K562 (cell line): ENCODE data around the gene PDIA4. TPM values are rescaled to one million over a fixed set of nuclear protein-coding genes. Genes with fewer than 3 reads are reported as not detected.
A peak's percentile ranks its signal among the peaks of the same experiment; 100 is the strongest.

Experiments
- BCOR ChIP-seq: fragments of 450-650 bp; IDR thresholded peaks from 2 replicates; pipeline ENCODE4 v1.6.1; 2016
- BHLHE40 ChIP-seq: IDR thresholded peaks from 2 replicates; pipeline ENCODE4 v1.6.1; 2011; ENCODE audit warnings: low read length, improper control_type of control experiment
- CBFA2T3 ChIP-seq: fragments of 450-650 bp; IDR thresholded peaks from 2 replicates; pipeline ENCODE4 v1.6.1; 2017
- CREBBP ChIP-seq: IDR thresholded peaks from one replicate; pipeline ENCODE4 v1.6.1; 2012; ENCODE audit warnings: low read depth, mild to moderate bottlenecking, control low read depth, inconsistent platforms, low read length
- GABPA ChIP-seq: fragments of 200-800 bp; sonication (Bioruptor generic); conservative IDR thresholded peaks from 2 replicates; pipeline ENCODE4 v1.6.1; 2016; ENCODE audit warnings: low read depth, missing genetic modification characterization, missing compliant biosample characterization
- GABPB1 ChIP-seq: sonication (generic); formaldehyde crosslinking; IDR thresholded peaks from 2 replicates; pipeline ENCODE4 v1.8.0; 2022; ENCODE audit warnings: mild to moderate bottlenecking, missing genetic modification reagents
- GATAD2A ChIP-seq: fragments of 450-650 bp; IDR thresholded peaks from 2 replicates; pipeline ENCODE4 v1.6.1; 2017
- KAT2B ChIP-seq: IDR thresholded peaks from one replicate; pipeline ENCODE4 v1.6.1; 2012; ENCODE audit warnings: low read depth, mild to moderate bottlenecking, control low read depth, inconsistent platforms, low read length, moderate library complexity
- SRSF7 ChIP-seq: fragments of 200-400 bp; formaldehyde crosslinking; optimal IDR thresholded peaks from 2 replicates; pipeline ENCODE3; 2017; ENCODE audit warnings: mild to moderate bottlenecking, low read depth, low read length
- ZKSCAN1 ChIP-seq: fragments of 150-350 bp; IDR thresholded peaks from 2 replicates; pipeline ENCODE4 v1.6.1; 2016; ENCODE audit warnings: low read depth, low read length
- ZNF217 ChIP-seq: sonication (generic); formaldehyde crosslinking; IDR thresholded peaks from 2 replicates; pipeline ENCODE4 v1.8.0; 2022; ENCODE audit warnings: mild to moderate bottlenecking, missing genetic modification reagents
- ZNF354B ChIP-seq: fragments of 250-450 bp; sonication (Bioruptor Pico); IDR thresholded peaks from 2 replicates; pipeline ENCODE4 v1.4.0; 2020
- polyA plus RNA-seq, 8 experiments: library from polyadenylated mRNA; depleted of rRNA in 4 of 8; stranded (reverse) in 5 of 8; unstranded in 3 of 8; fragments of >200 nt; fragmentation: Nextera tagmentation in 2 of 8; fragmentation: Illumina TruSeq in 1 of 8; extraction: Ambion mirVana in 2 of 8; extraction: Trizol in 1 of 8; gene quantifications; 2 replicates each; pipeline versions ENCODE4 v1.2.1 to v1.2.3, GENCODE V29; 2011 to 2014; ENCODE audit warnings: inconsistent platforms in 1 of 8, missing spikeins in 1 of 8
- total RNA-seq, 7 experiments: library from RNA; depleted of rRNA in 6 of 7; stranded (reverse); fragments of >200 nt in 6 of 7; fragmentation: Illumina TruSeq in 2 of 7; extraction: Trizol in 2 of 7; gene quantifications; 2 replicates each; pipeline versions ENCODE4 v1.2.1 to v1.2.3, GENCODE V29; 2011 to 2021; ENCODE audit warnings: low replicate concordance in 1 of 7
- TF ChIP-seq, protein P1 (sequence below), 2 experiments: fragments of 450-650 bp; formaldehyde crosslinking in 1 of 2; IDR thresholded peaks; 2 replicates each; pipeline versions ENCODE4 v1.4.0 to v1.6.1; 2014 to 2020; ENCODE audit warnings: mild to moderate bottlenecking in 2 of 2, borderline replicate concordance in 1 of 2, low read depth in 1 of 2
- TF ChIP-seq, protein P2 (sequence below): fragments of 250-450 bp; sonication (Bioruptor Pico); IDR thresholded peaks from 2 replicates; pipeline ENCODE4 v1.8.0; 2022; ENCODE audit warnings: inconsistent platforms, mild to moderate bottlenecking, moderate library complexity, borderline replicate concordance
- TF ChIP-seq, protein P3 (sequence below): sonication (generic); formaldehyde crosslinking; IDR thresholded peaks from 2 replicates; pipeline ENCODE4 v1.9.0; 2022; ENCODE audit warnings: mild to moderate bottlenecking, missing genetic modification reagents
- TF ChIP-seq, protein P4 (sequence below): fragments of 250-450 bp; sonication (Bioruptor Pico); IDR thresholded peaks from 2 replicates; pipeline ENCODE4 v1.5.0; 2021

PDIA4 gene
- total and polyA plus RNA-seq, 9 of the 15 experiments (the other 6 are each of a cell fraction or from before 2014, with no cell fraction given): 9.1 to 175 (median 146) TPM

DNA sequence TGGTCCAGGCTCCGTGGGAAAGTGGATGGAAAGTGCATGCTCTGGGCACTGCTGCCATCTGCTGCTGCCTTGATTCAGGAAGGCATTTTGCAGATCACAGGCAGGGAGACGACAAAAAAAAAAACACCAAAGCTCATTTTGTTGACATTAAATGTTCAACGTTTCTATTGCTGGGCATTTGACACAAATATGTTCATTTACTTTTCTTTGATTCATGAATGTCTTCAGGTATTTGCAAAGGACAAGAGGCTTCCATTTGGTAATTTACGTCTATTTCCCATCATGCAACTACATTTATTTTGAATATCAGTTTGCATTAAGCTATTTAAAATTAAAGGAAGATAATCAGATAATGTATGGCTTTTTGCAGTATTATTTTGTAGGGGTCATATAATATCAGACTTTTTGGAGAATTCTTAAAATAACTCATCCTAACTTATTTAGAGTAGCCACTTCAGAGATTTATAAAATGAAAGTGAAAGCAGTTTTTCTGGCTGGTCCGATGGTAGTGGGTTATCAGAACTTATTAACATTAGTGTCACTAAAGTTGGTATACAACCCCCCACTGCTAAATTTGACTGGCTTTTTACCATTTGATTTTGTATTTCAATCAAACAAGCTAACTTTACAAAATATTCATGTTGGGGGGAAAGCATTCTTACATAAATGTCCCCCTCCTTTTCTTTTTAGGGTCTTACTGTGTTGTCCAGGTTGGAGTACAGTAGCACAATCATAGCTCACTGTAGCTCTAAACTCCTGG lies 65.3 kb downstream of the PDIA4 start (continued):
- TF ChIP-seq, protein P1, sequence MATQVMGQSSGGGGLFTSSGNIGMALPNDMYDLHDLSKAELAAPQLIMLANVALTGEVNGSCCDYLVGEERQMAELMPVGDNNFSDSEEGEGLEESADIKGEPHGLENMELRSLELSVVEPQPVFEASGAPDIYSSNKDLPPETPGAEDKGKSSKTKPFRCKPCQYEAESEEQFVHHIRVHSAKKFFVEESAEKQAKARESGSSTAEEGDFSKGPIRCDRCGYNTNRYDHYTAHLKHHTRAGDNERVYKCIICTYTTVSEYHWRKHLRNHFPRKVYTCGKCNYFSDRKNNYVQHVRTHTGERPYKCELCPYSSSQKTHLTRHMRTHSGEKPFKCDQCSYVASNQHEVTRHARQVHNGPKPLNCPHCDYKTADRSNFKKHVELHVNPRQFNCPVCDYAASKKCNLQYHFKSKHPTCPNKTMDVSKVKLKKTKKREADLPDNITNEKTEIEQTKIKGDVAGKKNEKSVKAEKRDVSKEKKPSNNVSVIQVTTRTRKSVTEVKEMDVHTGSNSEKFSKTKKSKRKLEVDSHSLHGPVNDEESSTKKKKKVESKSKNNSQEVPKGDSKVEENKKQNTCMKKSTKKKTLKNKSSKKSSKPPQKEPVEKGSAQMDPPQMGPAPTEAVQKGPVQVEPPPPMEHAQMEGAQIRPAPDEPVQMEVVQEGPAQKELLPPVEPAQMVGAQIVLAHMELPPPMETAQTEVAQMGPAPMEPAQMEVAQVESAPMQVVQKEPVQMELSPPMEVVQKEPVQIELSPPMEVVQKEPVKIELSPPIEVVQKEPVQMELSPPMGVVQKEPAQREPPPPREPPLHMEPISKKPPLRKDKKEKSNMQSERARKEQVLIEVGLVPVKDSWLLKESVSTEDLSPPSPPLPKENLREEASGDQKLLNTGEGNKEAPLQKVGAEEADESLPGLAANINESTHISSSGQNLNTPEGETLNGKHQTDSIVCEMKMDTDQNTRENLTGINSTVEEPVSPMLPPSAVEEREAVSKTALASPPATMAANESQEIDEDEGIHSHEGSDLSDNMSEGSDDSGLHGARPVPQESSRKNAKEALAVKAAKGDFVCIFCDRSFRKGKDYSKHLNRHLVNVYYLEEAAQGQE (IDR thresholded peaks at IDR 0.05; ENCODE audit: borderline replicate concordance): peak; percentile 95
- TF ChIP-seq, protein P1 (CRISPR knock-in tag; IDR thresholded peaks at IDR 0.05; ENCODE audit: low read depth): no peak
- TF ChIP-seq KAT2B (no peak), GATAD2A (peak; percentile 53; the same call in 1 of the 2 replicates), CBFA2T3 (no peak), SRSF7 (no peak), ZNF354B (CRISPR knock-in tag) (no peak), GABPA (no peak), CREBBP (no peak), ZKSCAN1 (no peak), BHLHE40 (no peak), ZNF217 (CRISPR knock-in tag) (no peak), BCOR (no peak; the same call in 1 of the 2 replicates), GABPB1 (CRISPR knock-in tag) (peak; percentile 70)
- TF ChIP-seq, protein P2, sequence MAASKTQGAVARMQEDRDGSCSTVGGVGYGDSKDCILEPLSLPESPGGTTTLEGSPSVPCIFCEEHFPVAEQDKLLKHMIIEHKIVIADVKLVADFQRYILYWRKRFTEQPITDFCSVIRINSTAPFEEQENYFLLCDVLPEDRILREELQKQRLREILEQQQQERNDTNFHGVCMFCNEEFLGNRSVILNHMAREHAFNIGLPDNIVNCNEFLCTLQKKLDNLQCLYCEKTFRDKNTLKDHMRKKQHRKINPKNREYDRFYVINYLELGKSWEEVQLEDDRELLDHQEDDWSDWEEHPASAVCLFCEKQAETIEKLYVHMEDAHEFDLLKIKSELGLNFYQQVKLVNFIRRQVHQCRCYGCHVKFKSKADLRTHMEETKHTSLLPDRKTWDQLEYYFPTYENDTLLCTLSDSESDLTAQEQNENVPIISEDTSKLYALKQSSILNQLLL: no peak
- TF ChIP-seq, protein P3, sequence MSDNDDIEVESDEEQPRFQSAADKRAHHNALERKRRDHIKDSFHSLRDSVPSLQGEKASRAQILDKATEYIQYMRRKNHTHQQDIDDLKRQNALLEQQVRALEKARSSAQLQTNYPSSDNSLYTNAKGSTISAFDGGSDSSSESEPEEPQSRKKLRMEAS: no peak
- TF ChIP-seq, protein P4, sequence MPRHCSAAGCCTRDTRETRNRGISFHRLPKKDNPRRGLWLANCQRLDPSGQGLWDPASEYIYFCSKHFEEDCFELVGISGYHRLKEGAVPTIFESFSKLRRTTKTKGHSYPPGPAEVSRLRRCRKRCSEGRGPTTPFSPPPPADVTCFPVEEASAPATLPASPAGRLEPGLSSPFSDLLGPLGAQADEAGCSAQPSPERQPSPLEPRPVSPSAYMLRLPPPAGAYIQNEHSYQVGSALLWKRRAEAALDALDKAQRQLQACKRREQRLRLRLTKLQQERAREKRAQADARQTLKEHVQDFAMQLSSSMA: no peak
